ENCODE data around the gene FAM20C. TPM values are rescaled to one million over a fixed set of nuclear protein-coding genes. Genes with fewer than 3 reads are reported as not detected.

FAM20C gene
- total RNA-seq, 4 donors from 2014 or later: 46.5 to 79.2 (median 69.8) TPM

DNA sequence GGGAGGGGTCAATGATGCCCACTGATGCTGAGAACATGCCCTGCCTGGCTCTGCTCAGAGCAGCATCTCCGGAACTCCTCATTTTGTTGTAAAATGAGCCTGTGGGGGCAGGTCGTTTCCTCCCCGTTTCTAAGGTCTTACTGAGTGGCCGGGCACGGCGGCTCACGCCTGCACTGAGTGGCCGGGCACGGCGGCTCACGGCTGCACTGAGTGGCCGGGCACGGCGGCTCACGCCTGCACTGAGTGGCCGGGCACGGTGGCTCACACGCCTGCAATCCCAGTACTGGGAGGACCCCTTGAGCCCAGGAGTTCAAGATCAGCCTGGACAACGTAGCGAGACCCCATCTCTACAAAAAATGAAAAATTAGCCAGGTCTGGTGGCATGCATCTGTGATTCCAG lies 58.6 kb downstream of the FAM20C start:
- Histone ChIP-seq H3K4me3 (no peak overlapping the region), H3K9me3 (no peaks in the 10 kb centered on the region), H3K36me3 (peaks cover 64 to 100% (median 97%) of the 10 kb centered on the region in 4 donors), H3K27me3 (no peaks in the 10 kb centered on the region), H3K27ac (replicated peaks in 1 of 4) (no peak overlapping the region), H3K4me1 (no peaks in the 10 kb centered on the region)
- WGBS: 100% methylated on average over 5 of the region's 20 CpGs
- DNase-seq (ENCODE audit: extremely low spot score): no peak
- intact Hi-C loops (cut with DNase I): no loop called here
- TF ChIP-seq POLR2A (IDR thresholded peaks at IDR 0.05; ENCODE audit: low read depth) (no peak), POLR2AphosphoS5 (IDR thresholded peaks at IDR 0.05) (no peak), EP300 (IDR thresholded peaks at IDR 0.05) (no peak)
- TF ChIP-seq, protein P1, sequence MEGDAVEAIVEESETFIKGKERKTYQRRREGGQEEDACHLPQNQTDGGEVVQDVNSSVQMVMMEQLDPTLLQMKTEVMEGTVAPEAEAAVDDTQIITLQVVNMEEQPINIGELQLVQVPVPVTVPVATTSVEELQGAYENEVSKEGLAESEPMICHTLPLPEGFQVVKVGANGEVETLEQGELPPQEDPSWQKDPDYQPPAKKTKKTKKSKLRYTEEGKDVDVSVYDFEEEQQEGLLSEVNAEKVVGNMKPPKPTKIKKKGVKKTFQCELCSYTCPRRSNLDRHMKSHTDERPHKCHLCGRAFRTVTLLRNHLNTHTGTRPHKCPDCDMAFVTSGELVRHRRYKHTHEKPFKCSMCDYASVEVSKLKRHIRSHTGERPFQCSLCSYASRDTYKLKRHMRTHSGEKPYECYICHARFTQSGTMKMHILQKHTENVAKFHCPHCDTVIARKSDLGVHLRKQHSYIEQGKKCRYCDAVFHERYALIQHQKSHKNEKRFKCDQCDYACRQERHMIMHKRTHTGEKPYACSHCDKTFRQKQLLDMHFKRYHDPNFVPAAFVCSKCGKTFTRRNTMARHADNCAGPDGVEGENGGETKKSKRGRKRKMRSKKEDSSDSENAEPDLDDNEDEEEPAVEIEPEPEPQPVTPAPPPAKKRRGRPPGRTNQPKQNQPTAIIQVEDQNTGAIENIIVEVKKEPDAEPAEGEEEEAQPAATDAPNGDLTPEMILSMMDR (IDR thresholded peaks at IDR 0.05): no peak

DNA sequence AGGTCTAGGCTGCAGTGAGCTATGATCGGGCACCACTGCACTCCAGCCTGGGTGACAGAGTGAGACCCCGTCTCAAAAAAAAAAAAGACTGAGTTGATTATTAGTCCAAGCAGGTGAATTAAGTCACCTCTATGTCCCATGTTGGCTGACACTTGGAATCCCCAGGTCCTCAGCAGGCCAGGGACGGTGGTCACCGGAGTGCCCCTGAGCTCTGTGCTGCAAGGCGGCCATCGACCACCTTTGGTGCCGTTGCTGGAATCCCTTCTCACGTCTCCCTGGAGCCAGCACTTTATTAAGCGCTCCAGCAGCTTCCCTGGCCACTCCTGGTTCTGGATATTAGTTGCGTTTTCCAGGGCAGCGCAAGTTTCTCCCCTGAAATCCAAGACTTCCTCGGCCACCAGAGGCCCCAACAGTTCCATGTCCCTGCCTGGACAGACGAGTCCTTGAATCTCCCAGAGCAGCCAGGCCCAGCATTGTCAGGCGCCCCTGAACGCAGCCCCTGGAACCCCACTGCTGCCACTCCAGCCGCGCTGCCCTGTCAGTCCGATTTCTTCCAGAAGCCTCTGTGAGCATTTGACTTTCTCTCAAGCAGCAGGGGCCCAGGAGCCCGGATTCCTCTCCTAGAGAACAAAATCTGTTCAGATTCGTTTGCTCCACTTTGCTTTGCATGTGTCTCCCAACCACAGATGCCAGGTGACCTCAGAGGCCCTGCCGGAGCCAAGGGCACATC lies 59.2 kb downstream of the FAM20C start:
- Histone ChIP-seq H3K27ac (replicated peaks in 1 of 4) (no peak overlapping the region), H3K4me1 (no peaks in the 10 kb centered on the region), H3K4me3 (no peak overlapping the region), H3K9me3 (no peaks in the 10 kb centered on the region), H3K27me3 (no peaks in the 10 kb centered on the region), H3K36me3 (peaks cover 70 to 100% (median 97%) of the 10 kb centered on the region in 4 donors)
- TF ChIP-seq EP300 (IDR thresholded peaks at IDR 0.05) (no peak), POLR2A (IDR thresholded peaks at IDR 0.05; ENCODE audit: low read depth) (no peak), POLR2AphosphoS5 (IDR thresholded peaks at IDR 0.05) (no peak)
- TF ChIP-seq, protein P1 (IDR thresholded peaks at IDR 0.05): no peak
- intact Hi-C loops (cut with DNase I): no loop called here
- 88% methylated on average over 21 of the region's 21 CpGs for WGBS
- DNase-seq (ENCODE audit: extremely low spot score): no peak

- 82% methylated on average over 23 of the region's 29 CpGs for WGBS
- TF ChIP-seq POLR2A (IDR thresholded peaks at IDR 0.05; ENCODE audit: low read depth) (no peak), POLR2AphosphoS5 (IDR thresholded peaks at IDR 0.05) (no peak), EP300 (IDR thresholded peaks at IDR 0.05) (no peak)
- TF ChIP-seq, protein P1 (IDR thresholded peaks at IDR 0.05): no peak
- no peaks in the 10 kb centered on the region for H3K27me3 ChIP-seq
- no peaks in the 10 kb centered on the region for H3K4me1 ChIP-seq
- no peaks in the 10 kb centered on the region for H3K9me3 ChIP-seq
- H3K4me3 ChIP-seq: no peak overlapping the region
- DNase-seq (ENCODE audit: extremely low spot score): no peak
- no peak overlapping the region for H3K27ac ChIP-seq (replicated peaks in 1 of 4)
- peaks cover 77 to 100% (median 97%) of the 10 kb centered on the region in 4 donors for H3K36me3 ChIP-seq
- intact Hi-C loops (cut with DNase I): no loop called here
Measured at GRCh38 chr7:252216-252965, 60.0 kb downstream of the FAM20C start.

DNA sequence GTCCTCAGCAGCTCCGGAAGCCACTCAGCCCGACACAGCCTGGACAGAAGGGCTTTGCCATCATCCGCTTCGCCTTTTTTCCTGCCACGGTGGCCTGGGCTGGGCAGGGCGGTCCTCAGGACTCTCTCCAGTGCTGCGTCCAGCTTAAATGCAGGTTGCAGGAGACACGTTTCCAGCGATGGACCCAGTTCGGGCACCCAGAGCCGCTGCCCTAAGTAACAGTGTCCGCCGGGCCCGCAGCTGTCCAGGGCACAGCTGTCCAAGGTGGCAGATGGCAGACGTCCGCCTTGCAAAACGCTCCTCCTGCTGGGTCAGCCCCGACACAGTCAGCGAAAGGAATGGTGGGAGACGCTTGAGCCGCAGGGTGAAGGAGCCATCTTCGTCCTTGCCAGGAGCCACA lies 60.6 kb downstream of the FAM20C start:
- H3K4me1 ChIP-seq: no peaks in the 10 kb centered on the region
- intact Hi-C loops (cut with DNase I): no loop called here
- H3K9me3 ChIP-seq: no peaks in the 10 kb centered on the region
- H3K27me3 ChIP-seq: no peaks in the 10 kb centered on the region
- DNase-seq (ENCODE audit: extremely low spot score): no peak
- H3K36me3 ChIP-seq: peaks cover 77 to 100% (median 93%) of the 10 kb centered on the region in 4 donors
- no peak overlapping the region for H3K4me3 ChIP-seq
- TF ChIP-seq POLR2AphosphoS5 (IDR thresholded peaks at IDR 0.05): no peak
- TF ChIP-seq POLR2A (IDR thresholded peaks at IDR 0.05; ENCODE audit: low read depth): no peak
- no peak for TF ChIP-seq EP300 (IDR thresholded peaks at IDR 0.05)
- TF ChIP-seq, protein P1 (IDR thresholded peaks at IDR 0.05): no peak
- WGBS: 86% methylated on average over 22 of the region's 22 CpGs
- no peak overlapping the region for H3K27ac ChIP-seq (replicated peaks in 1 of 4)
